Embryonic facial prominence (tissue), 1 donor: ENCODE data around the gene SSBP2.
A peak's percentile ranks its signal among the peaks of the same experiment; 100 is the strongest.
"Not testable (repeated sequence)": the region's sequence is repeated elsewhere in the genome, so short reads cannot be mapped to it uniquely, and the experiment has no call there.

Experiments used
- DNase-seq: peaks from one replicate; pipeline ENCODE4 v3.0.0-alpha.2; 2016; ENCODE audit errors: extremely low spot score

Gene SSBP2

DNA sequence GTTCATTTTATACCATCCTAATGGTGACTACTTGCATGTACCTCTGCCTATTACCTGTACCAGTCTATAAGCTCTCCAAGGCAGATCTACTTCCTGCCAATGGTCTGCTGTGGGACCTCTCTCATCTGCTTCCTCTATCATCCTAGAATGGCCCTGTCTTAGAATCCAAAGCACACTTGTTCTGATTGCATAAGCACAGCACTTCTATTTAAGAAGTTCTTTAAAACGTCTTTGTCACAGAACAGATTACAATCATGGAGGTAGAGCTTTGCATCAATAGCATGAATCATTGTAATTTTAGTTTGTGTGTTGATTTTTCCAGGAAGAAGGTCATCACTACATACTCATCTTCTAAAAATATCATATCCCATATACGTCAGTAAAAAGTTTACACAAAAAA lies 225.2 kb downstream of the SSBP2 start:
- no peak for DNase-seq

DNA sequence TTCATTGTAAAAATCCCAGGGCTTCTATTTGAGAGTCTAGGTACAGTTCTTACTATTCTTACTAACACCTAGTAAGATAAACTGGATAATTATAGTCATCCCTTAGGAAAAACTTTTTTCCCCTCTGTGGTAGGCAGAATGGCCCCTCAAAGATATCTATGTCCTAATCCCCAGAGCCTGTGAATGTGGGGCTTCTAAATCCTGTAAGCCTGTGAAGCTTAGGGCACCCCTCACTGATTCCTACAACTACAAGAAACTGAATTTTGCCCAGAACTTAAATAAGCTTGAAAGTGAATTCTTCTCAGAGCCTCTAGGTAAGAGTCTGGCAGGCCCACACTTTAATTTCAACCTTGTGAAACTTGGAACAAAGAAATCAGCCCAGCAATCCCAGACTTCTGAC lies 226.9 kb downstream of the SSBP2 start:
- DNase-seq = no peak

DNA sequence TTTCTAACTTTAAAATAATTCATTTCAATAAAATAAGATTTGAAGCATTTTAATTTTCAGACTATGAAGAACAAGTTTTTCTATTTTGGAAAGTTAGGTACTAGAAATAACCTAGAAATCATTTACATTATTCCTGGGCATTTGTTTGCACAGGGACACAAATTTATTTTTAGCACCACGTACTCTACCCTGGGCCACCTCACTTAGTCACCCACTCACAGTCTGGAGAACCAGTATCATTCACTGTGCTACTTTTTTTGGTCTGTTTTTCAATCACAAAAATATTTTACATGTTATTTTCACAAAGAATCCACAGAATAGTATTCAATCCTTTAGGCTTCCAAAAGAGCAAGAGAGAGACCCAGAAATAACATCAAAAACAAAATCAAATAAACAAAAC lies 228.3 kb downstream of the SSBP2 start:
- DNase-seq = no peak

DNA sequence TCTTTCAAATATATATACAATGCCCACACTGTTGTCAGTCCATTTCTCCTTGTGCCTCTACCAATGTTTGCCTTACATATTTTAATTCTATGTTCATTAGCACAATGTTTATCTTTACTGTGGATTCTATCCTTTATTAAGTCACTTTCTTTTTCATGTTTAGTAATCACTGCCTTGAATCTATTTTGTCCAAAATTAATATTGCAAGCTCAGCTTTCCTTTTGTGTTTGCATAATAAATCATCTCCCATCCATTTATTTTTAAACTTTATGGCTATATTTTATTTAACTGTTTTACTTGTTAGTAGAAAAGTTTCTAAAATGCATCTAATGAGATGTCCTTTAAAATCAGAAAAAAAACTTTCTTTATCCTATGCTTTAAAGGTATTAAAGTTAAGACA lies 230.1 kb downstream of the SSBP2 start:
- no peak for DNase-seq

GRCh38 chr5:81519217-81519905 lies 231.5 kb downstream of the SSBP2 start:
- DNase-seq = no peak

DNA sequence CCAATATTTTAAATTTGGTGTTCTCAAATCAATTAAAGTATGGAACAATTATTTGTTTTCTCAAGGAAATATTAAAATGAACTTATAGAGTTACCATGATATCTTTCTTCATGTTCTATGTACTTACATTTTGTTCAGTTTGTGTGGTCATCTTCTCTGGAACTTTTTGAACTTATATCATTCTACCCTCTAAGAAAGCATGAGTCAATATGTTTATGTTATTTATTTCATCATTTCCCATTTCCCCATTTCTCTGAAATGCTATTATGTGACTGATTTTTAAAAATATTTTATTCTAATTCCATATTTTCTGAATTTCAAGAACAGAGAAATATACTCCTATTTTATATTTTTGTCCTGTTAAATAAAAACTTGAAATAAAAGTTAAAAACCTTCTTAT lies 233.4 kb downstream of the SSBP2 start:
- no peak for DNase-seq

GRCh38 chr5:81516091-81516490 lies 234.8 kb downstream of the SSBP2 start:
- no peak for DNase-seq

DNA sequence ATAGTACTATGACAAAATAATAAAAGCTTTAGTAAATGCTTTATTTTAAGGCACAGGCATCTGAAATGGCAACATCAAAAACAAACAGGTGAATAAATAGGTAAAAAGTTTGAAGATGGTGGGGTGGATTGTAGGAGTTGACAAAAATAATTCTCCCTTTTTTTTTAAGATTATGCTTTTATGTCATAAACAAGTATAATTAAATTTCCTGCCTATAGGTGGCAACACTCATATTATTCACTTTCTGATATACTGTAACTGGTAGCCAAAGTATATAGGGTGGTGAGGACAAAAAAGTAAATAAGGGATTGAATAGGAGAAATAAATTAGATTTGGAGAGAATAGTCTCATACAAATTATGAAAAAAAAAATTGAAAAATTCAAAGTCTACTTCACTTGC lies 236.9 kb downstream of the SSBP2 start:
- no peak for DNase-seq

DNA sequence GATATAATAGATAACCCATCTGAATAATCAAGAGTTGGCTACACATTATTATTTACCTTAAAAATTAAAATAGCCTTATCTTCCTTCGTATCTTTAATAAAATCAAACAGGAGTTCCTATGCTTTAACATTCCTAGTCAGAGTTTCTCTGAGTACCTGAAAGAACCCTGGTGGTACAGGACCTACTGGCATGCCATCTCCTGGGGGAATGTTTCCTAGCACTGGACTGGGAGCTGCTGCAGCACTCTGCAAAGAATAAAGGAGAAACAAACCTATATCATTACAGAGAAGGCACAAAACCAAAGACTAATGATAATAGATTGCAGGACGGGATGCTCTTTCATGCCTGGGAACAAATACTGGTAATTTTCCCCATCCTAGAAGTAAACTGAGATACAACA lies 237.4 kb downstream of the SSBP2 start:
- DNase-seq = no peak

DNA sequence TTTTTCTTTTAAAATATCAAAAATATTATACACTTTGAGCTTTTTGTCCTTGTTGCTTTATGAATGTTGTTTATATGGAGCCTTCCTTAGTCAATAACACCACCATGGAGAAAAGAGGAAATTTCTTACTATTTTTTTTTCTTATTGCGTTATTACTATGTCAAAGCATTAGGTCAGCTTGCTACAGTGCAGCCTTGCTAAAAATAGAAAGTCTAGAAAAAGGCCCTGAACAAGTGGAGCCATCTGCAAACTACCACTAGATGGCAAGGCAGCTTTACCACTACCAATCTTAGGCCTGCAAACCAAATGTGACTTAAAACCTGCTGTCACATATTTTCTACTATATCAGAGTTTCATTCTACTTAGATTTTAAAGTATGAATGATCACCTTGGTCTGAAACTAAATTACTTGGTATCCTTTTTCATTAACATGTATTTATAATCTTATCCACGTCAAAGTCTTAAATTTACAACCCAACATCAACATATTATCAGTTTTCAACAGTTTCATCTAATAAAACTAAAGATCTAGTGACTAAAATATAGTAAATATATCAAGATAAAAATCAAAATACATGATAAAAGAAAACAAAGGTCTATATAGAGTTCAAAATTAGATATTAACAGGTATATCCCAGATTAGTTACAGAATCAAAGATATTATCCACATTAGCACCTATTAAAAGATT lies 243.9 kb downstream of the SSBP2 start:
- peak; percentile 78 for DNase-seq

- no peak for DNase-seq
Measured at GRCh38 chr5:81506378-81506777, 244.5 kb downstream of the SSBP2 start.

GRCh38 chr5:81505672-81506071 lies 245.2 kb downstream of the SSBP2 start:
- no peak for DNase-seq

- DNase-seq = not testable (repeated sequence)
Measured at GRCh38 chr5:81503602-81504001, 247.3 kb downstream of the SSBP2 start.

DNA sequence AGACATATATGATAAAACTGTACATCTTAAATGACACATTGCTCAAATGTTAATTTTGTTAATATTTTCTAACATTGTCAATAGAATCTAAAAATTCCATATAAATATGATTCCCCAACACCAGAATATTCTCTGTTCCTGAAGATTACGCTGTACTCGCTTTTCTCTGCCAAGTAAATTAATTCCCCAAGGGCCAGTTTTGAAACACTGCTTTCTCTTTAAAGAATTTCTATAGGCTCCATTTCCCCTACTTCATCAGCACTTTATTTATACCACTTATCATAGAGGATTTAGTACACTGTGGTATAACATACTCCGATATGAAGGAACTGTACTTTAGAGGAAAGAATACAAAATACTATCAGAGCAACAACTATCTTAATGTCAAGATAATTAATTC lies 255.6 kb downstream of the SSBP2 start:
- no peak for DNase-seq

GRCh38 chr5:81488862-81489261 lies 262.0 kb downstream of the SSBP2 start:
- no peak for DNase-seq

DNA sequence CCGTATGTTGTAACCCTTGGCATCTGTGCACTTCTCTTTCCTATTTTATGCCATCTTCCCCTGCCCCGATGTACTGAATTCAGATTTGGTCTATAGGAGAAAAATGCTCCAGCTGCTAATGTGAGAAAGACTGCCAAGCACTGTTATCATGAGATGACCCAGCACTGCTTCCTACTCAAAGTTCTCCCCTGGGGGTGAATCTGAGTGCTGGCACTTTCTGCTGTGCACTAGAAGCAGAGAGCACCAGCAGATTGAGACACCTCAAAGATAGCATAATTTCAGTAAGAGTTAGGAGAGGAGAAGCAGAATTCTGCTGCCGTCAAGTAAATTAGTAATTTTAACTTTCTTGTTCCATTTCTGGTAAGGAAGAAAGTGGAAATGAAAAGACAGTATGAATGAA lies 264.2 kb downstream of the SSBP2 start:
- no peak for DNase-seq

DNA sequence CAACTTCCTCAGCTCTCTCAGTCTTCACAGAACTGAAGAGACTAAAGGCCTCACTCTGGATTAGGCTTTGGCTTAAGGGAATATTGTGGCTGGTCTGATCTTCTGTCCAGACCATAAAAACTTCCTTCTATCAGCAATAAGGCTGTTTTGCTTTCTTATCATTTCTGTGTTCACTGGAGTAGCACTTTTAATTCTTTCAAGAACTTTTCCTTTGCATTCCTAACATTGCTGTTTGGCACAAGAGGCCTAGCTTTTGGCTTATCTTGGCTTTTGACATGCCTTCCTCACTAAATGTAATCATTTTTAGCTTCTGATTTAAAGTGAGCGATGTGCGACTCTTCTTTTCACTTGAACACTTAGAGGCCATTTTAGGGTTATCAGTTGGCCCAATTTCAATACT lies 268.3 kb downstream of the SSBP2 start:
- DNase-seq = no peak

DNA sequence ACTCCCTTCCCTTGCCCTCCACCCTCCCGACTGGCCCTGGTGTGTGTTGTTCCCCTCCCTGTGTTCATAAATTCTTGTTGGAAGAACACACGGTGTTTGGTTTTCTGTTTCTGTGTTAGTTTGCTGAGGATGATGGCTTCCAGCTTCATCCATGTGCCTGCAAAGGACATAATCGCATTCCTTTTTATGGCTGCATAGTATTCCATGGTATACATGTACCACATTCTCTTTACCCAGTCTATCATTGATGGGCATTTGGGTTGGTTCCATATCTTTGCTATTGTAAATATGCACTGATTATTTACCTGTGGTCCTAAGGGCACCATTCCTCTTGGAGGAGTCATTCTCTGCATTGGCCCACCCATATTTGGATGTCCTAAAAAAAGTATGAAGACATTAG lies 277.5 kb downstream of the SSBP2 start:
- not testable (repeated sequence) for DNase-seq

DNA sequence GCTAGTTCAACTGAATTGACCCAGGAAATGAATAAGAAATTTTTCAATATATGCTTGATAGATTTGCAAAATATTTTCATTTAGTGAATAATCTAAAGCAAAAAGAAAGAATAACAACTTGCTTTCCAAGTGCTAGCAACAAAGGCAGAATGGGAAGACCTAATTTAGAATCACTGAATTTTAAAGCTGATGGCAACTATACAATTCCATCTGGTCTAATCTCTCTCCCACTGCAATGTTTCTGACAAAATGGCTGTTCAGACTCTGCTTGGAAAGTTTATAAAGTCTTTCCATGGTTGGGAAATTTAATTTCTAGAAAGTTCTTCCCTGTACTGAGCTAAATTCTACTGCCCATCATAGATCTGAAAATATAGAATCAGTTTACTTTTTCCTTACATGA lies 281.2 kb downstream of the SSBP2 start:
- DNase-seq = no peak

DNA sequence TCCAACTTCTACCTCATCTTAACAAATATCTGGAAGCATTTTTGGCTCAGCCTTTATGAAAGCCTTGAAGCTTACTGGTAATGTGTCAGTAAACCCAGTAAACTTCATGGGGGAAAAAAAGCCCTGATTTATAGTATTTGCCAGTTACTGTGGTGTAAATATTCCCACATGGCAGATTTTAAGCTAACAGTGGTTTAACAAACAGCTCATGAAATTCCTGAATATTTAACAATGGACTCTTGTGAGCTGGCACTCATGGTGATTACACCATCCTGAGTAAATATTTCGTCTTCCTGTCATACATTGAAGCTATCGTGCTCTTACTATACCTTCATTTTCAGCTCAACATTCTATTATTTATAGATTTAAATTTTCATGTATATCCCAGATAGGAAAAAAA lies 300.0 kb downstream of the SSBP2 start:
- no peak for DNase-seq

GRCh38 chr5:81435023-81435422 lies 315.9 kb downstream of the SSBP2 start:
- DNase-seq = no peak

GRCh38 chr5:81429985-81430384 lies 320.9 kb downstream of the SSBP2 start:
- no peak for DNase-seq

DNA sequence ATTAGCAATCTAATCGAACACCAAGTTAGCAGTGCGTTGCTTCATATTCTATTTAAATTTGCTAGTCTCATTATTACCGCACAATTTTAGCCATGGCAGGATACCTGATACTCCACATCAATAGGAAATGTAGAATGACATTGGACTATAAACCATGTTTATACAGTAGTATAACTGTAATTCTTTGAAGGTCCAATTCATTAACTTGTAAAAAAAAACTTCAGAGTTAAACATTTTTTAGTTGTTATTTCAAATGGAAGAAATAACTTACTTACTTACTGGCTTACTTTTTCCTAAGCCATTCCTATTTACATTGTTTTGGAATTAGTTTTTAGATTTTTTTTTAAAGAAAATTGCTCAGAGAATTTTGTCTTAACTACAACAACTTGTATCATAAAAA lies 321.5 kb downstream of the SSBP2 start:
- DNase-seq = no peak

GRCh38 chr5:81428861-81429260 lies 322.0 kb downstream of the SSBP2 start:
- DNase-seq = no peak
